GM18499 (cell line): ENCODE measurements around the gene BCL6B.
"Not testable (repeated sequence)": the region's sequence is repeated elsewhere in the genome, so short reads cannot be mapped to it uniquely, and the experiment has no call there.

Source experiments
- ATAC-seq: cut with Tn5 transposase; IDR thresholded peaks from one replicate; pipeline ENCODE4 v1.9.1; 2021; ENCODE audit warnings: moderate number of reproducible peaks; ENCODE audit not compliant: insufficient read depth, unreplicated experiment

The BCL6B gene

GRCh38 chr17:7050583-7050982, 27.7 kb downstream of the BCL6B start:
- ATAC-seq: not testable (repeated sequence)

GRCh38 chr17:7056386-7056785, 33.5 kb downstream of the BCL6B start:
- no peak for ATAC-seq

GRCh38 chr17:7058831-7059447, 36.1 kb downstream of the BCL6B start:
- no peak for ATAC-seq

GRCh38 chr17:7060165-7060891, 37.5 kb downstream of the BCL6B start:
- no peak for ATAC-seq

- ATAC-seq: no peak
Measured at GRCh38 chr17:7063518-7064094, 40.8 kb downstream of the BCL6B start.

GRCh38 chr17:7064261-7064660, 41.4 kb downstream of the BCL6B start:
- ATAC-seq: no peak

- no peak for ATAC-seq
Measured at GRCh38 chr17:7067198-7067597, 44.3 kb downstream of the BCL6B start.

- ATAC-seq: no peak
Measured at GRCh38 chr17:7068268-7068667, 45.4 kb downstream of the BCL6B start.

- ATAC-seq: no peak
Measured at GRCh38 chr17:7070712-7071111, 47.9 kb downstream of the BCL6B start.

GRCh38 chr17:7072406-7072805, 49.6 kb downstream of the BCL6B start:
- ATAC-seq: no peak

GRCh38 chr17:7074931-7075330, 52.1 kb downstream of the BCL6B start:
- ATAC-seq: no peak

- ATAC-seq: no peak
Measured at GRCh38 chr17:7077911-7078546, 55.2 kb downstream of the BCL6B start.

- no peak for ATAC-seq
Measured at GRCh38 chr17:7078711-7079110, 55.9 kb downstream of the BCL6B start.
